ENCODE data around the gene BOLA3. TPM values are rescaled to one million over a fixed set of nuclear protein-coding genes. Genes with fewer than 3 reads are reported as not detected.
A peak's percentile ranks its signal among the peaks of the same experiment; 100 is the strongest.

Gene BOLA3
- total and polyA plus RNA-seq, 2 donors (not counting 1 experiment from before 2014, with no cell fraction given), result 28.2 to 48.8 TPM

GRCh38 chr2:74179063-74179865, 31.6 kb upstream of the BOLA3 start:
- no peak for DNase-seq (ENCODE audit: low read depth in 2 of 2)
- H3K27ac ChIP-seq (ENCODE audit: insufficient read depth, low read length), result peak overlapping the region; percentile 88
- TF ChIP-seq, protein P1, sequence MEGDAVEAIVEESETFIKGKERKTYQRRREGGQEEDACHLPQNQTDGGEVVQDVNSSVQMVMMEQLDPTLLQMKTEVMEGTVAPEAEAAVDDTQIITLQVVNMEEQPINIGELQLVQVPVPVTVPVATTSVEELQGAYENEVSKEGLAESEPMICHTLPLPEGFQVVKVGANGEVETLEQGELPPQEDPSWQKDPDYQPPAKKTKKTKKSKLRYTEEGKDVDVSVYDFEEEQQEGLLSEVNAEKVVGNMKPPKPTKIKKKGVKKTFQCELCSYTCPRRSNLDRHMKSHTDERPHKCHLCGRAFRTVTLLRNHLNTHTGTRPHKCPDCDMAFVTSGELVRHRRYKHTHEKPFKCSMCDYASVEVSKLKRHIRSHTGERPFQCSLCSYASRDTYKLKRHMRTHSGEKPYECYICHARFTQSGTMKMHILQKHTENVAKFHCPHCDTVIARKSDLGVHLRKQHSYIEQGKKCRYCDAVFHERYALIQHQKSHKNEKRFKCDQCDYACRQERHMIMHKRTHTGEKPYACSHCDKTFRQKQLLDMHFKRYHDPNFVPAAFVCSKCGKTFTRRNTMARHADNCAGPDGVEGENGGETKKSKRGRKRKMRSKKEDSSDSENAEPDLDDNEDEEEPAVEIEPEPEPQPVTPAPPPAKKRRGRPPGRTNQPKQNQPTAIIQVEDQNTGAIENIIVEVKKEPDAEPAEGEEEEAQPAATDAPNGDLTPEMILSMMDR (conservative IDR thresholded peaks at IDR 0.05 in 1 of 2, IDR thresholded peaks at IDR 0.05 in 1 of 2; ENCODE audit: low read depth in 1 of 2, low read length in 2 of 2), result peak in 1 of 2 donors; percentile 37
- no peak for TF ChIP-seq EZH2 (IDR thresholded peaks at IDR 0.05; ENCODE audit: low read length, missing control alignments)
- peaks cover 39% of the 10 kb centered on the region for H3K79me2 ChIP-seq (ENCODE audit: control insufficient read depth, insufficient read depth, low read length)
- no peaks in the 10 kb centered on the region for H4K20me1 ChIP-seq (ENCODE audit: control insufficient read depth, extremely low read depth, insufficient read depth, low read length)
- H3K4me1 ChIP-seq (ENCODE audit: control insufficient read depth, extremely low read depth, insufficient read depth, low read length), result no peaks in the 10 kb centered on the region
- H3K4me3 ChIP-seq (replicated peaks in 1 of 4; ENCODE audit: control extremely low read depth in 1 of 4, insufficient read depth in 1 of 4, low read depth in 3 of 4, low read length in 4 of 4), result peak overlapping the region; percentile 64 to 95 (median 82)
- peaks cover 3% of the 10 kb centered on the region for H3K27me3 ChIP-seq (ENCODE audit: control insufficient read depth, insufficient read depth, low read length)
- no peak overlapping the region for H3K9ac ChIP-seq (ENCODE audit: insufficient read depth, low read length)
- H3K9me3 ChIP-seq (ENCODE audit: control insufficient read depth, insufficient read depth, low read depth, low read length), result no peaks in the 10 kb centered on the region
- peak overlapping the region; percentile 68 for H3K4me2 ChIP-seq (ENCODE audit: extremely low read depth, insufficient read depth, low read length)
- H2AFZ ChIP-seq (ENCODE audit: low read length), result peak overlapping the region; percentile 70
- no peaks in the 10 kb centered on the region for H3K36me3 ChIP-seq (ENCODE audit: control insufficient read depth, insufficient read depth, low read length)

GRCh38 chr2:74178211-74179062, 30.7 kb upstream of the BOLA3 start, which contains the start of gene MOB1A:
Gene MOB1A, minus strand, starts transcription at chr2:74178879. Its CDS starts 205 bp downstream, at chr2:74178674.
- peak within 1 kb of the TSS; percentile 78 for H3K4me2 ChIP-seq (ENCODE audit: extremely low read depth, insufficient read depth, low read length)
- H3K9me3 ChIP-seq (ENCODE audit: control insufficient read depth, insufficient read depth, low read depth, low read length), result no peaks in the 10 kb centered on the region
- no peaks in the 10 kb centered on the region for H3K4me1 ChIP-seq (ENCODE audit: control insufficient read depth, extremely low read depth, insufficient read depth, low read length)
- H3K27me3 ChIP-seq (ENCODE audit: control insufficient read depth, insufficient read depth, low read length), result no peaks in the 10 kb centered on the region
- peaks cover 44% of the 10 kb centered on the region for H3K79me2 ChIP-seq (ENCODE audit: control insufficient read depth, insufficient read depth, low read length)
- no peaks in the 10 kb centered on the region for H3K36me3 ChIP-seq (ENCODE audit: control insufficient read depth, insufficient read depth, low read length)
- peak; percentile 98 for DNase-seq (ENCODE audit: low read depth in 2 of 2)
- peak within 1 kb of the TSS; percentile 70 for H2AFZ ChIP-seq (ENCODE audit: low read length)
- H4K20me1 ChIP-seq (ENCODE audit: control insufficient read depth, extremely low read depth, insufficient read depth, low read length), result no peaks in the 10 kb centered on the region
- no peak for TF ChIP-seq EZH2 (IDR thresholded peaks at IDR 0.05; ENCODE audit: low read length, missing control alignments)
- TF ChIP-seq, protein P1 (conservative IDR thresholded peaks at IDR 0.05 in 1 of 2, IDR thresholded peaks at IDR 0.05 in 1 of 2; ENCODE audit: low read depth in 1 of 2, low read length in 2 of 2), result no peak
- peak within 1 kb of the TSS; percentile 88 for H3K27ac ChIP-seq (ENCODE audit: insufficient read depth, low read length)
- H3K9ac ChIP-seq (ENCODE audit: insufficient read depth, low read length), result peak within 1 kb of the TSS; percentile 94
- H3K4me3 ChIP-seq (replicated peaks in 1 of 4; ENCODE audit: control extremely low read depth in 1 of 4, insufficient read depth in 1 of 4, low read depth in 3 of 4, low read length in 4 of 4), result peak within 1 kb of the TSS; percentile 64 to 95 (median 82)

DNA sequence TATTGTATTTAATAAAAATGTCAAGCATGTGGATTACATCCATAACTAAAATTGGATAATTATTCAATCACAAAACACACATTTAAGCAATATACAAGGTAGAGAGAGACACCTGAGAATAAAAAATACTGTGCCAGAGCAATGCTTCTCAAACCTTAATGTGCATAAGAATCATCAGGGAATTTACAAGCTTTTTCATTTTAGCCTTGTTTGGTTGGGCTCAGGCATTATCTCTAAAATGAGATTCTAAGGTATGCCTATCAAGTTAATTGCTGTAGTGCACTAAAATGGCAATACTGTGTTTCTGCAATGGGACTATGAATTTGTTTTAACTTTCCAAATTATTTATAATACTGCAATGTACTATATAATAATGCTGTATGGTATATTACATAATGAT, 30.0 kb upstream of the BOLA3 start:
- Histone ChIP-seq H3K4me3 (replicated peaks in 1 of 4; ENCODE audit: control extremely low read depth in 1 of 4, insufficient read depth in 1 of 4, low read depth in 3 of 4, low read length in 4 of 4) (peak overlapping the region; percentile 64 to 95 (median 82)), H3K9me3 (ENCODE audit: control insufficient read depth, insufficient read depth, low read depth, low read length) (no peaks in the 10 kb centered on the region), H3K27ac (ENCODE audit: insufficient read depth, low read length) (peak overlapping the region; percentile 88), H3K36me3 (ENCODE audit: control insufficient read depth, insufficient read depth, low read length) (no peaks in the 10 kb centered on the region), H4K20me1 (ENCODE audit: control insufficient read depth, extremely low read depth, insufficient read depth, low read length) (no peaks in the 10 kb centered on the region), H3K27me3 (ENCODE audit: control insufficient read depth, insufficient read depth, low read length) (no peaks in the 10 kb centered on the region), H2AFZ (ENCODE audit: low read length) (no peak overlapping the region), H3K4me1 (ENCODE audit: control insufficient read depth, extremely low read depth, insufficient read depth, low read length) (no peaks in the 10 kb centered on the region), H3K4me2 (ENCODE audit: extremely low read depth, insufficient read depth, low read length) (peak overlapping the region; percentile 78), H3K9ac (ENCODE audit: insufficient read depth, low read length) (peak overlapping the region; percentile 94), H3K79me2 (ENCODE audit: control insufficient read depth, insufficient read depth, low read length) (peaks cover 49% of the 10 kb centered on the region)
- TF ChIP-seq, protein P1 (conservative IDR thresholded peaks at IDR 0.05 in 1 of 2, IDR thresholded peaks at IDR 0.05 in 1 of 2; ENCODE audit: low read depth in 1 of 2, low read length in 2 of 2), result no peak
- no peak for TF ChIP-seq EZH2 (IDR thresholded peaks at IDR 0.05; ENCODE audit: low read length, missing control alignments)
- DNase-seq (ENCODE audit: low read depth in 2 of 2), result peak in 1 of 2 donors; percentile 4

All from fibroblast of lung (primary cell).